IMR-90 (cell line): ENCODE data around the gene CTTN. TPM values are rescaled to one million over a fixed set of nuclear protein-coding genes. Genes with fewer than 3 reads are reported as not detected.
A peak's percentile ranks its signal among the peaks of the same experiment; 100 is the strongest.

ENCODE experiments used
- ATAC-seq: fragments of 200-7000 bp; cut with Tn5 transposase; 2 replicates; pipeline ENCODE4 v1.9.1; 2020; ENCODE audit warnings: low read depth, mild to moderate bottlenecking, moderate library complexity
- BruUV-seq: library from RNA; stranded (reverse); fragments of 400-500 nt; replicated peaks from 2 replicates; lab custom pipeline; 2021; lab: Mats Ljungman, UMichigan
- CTCF ChIA-PET: fragments of 300-600 bp; formaldehyde crosslinking; extraction: SDS; loops from one replicate; lab custom pipeline; 2021; ENCODE audit warnings: antibody characterized with exemption; lab: Yijun Ruan, JAX
- POLR2A ChIA-PET: fragments of 300-600 bp; sonication (Branson Sonifier 250); formaldehyde crosslinking; loops from one replicate; lab custom pipeline; 2022; ENCODE audit warnings: antibody characterized with exemption; ENCODE audit not compliant: unreplicated experiment; lab: Charles Lee
- DNase-seq: peaks from one replicate; pipeline ENCODE4 v3.0.0; 2013
- H2AFZ ChIP-seq: replicated peaks from 2 replicates; pipeline ENCODE3; 2013; ENCODE audit warnings: low read length, mild to moderate bottlenecking; ENCODE audit not compliant: poor library complexity
- H2AK5ac ChIP-seq: 2 replicates; pipeline ENCODE4 v1.6.1; 2013; ENCODE audit warnings: low read depth, low read length, inconsistent platforms
- H2AK9ac ChIP-seq: replicated peaks from 2 replicates; pipeline ENCODE3; 2013; ENCODE audit warnings: mild to moderate bottlenecking, low read depth, low read length, moderate library complexity; ENCODE audit not compliant: poor library complexity
- H2BK120ac ChIP-seq: 2 replicates; pipeline ENCODE4 v1.6.1; 2013; ENCODE audit warnings: low read depth, low read length, inconsistent platforms
- H2BK15ac ChIP-seq: 3 replicates; pipeline ENCODE4 v1.6.1; 2013; ENCODE audit warnings: low read depth, low read length, inconsistent platforms
- H2BK20ac ChIP-seq: 2 replicates; pipeline ENCODE4 v1.6.1; 2013; ENCODE audit warnings: low read depth, mild to moderate bottlenecking, inconsistent platforms, low read length, moderate library complexity
- H2BK5ac ChIP-seq: 2 replicates; pipeline ENCODE4 v1.6.1; 2013; ENCODE audit warnings: mild to moderate bottlenecking, low read depth, low read length, inconsistent platforms; ENCODE audit not compliant: poor library complexity, severe bottlenecking
- H3K14ac ChIP-seq: replicated peaks from 2 replicates; pipeline ENCODE4 v1.6.1; 2013; ENCODE audit warnings: low read depth, low read length, inconsistent platforms
- H3K18ac ChIP-seq: 2 replicates; pipeline ENCODE4 v1.6.1; 2013; ENCODE audit warnings: low read depth, low read length, control low read depth
- H3K23ac ChIP-seq: 2 replicates; pipeline ENCODE4 v1.6.1; 2013; ENCODE audit warnings: low read depth, low read length, inconsistent platforms
- H3K27ac ChIP-seq: 2 replicates; pipeline ENCODE4 v1.5.1; 2013; ENCODE audit warnings: mild to moderate bottlenecking, control low read depth, low read length; ENCODE audit not compliant: insufficient read depth
- H3K27me3 ChIP-seq: 2 replicates; pipeline ENCODE4 v1.6.1; 2013; ENCODE audit warnings: low read length; ENCODE audit not compliant: control insufficient read depth, insufficient read depth
- H3K36me3 ChIP-seq: 2 replicates; pipeline ENCODE4 v1.6.1; 2013; ENCODE audit warnings: low read length, mixed read lengths; ENCODE audit not compliant: control insufficient read depth, insufficient read depth
- H3K4ac ChIP-seq: 2 replicates; pipeline ENCODE4 v1.6.1; 2013; ENCODE audit warnings: low read depth, low read length, inconsistent platforms
- H3K4me1 ChIP-seq: 2 replicates; pipeline ENCODE4 v1.6.1; 2013; ENCODE audit warnings: low read length, mixed read lengths; ENCODE audit not compliant: control insufficient read depth, insufficient read depth
- H3K4me2 ChIP-seq: 2 replicates; pipeline ENCODE4 v1.6.1; 2013; ENCODE audit warnings: low read depth, mild to moderate bottlenecking, control low read depth, low read length, moderate library complexity
- H3K4me3 ChIP-seq: 2 replicates; pipeline ENCODE4 v1.5.1; 2013; ENCODE audit warnings: low read depth, mild to moderate bottlenecking, control low read depth, low read length, moderate library complexity; ENCODE audit not compliant: insufficient read depth
- H3K56ac ChIP-seq: 2 replicates; pipeline ENCODE4 v1.6.1; 2013; ENCODE audit warnings: low read length, inconsistent platforms; ENCODE audit not compliant: insufficient read depth; ENCODE audit errors: extremely low read depth
- H3K79me1 ChIP-seq, 2 experiments: 2 replicates each; pipeline ENCODE4 v1.6.1; 2013; ENCODE audit warnings: low read length in 2 of 2, inconsistent platforms in 1 of 2, low read depth in 1 of 2
- H3K9ac ChIP-seq: 2 replicates; pipeline ENCODE4 v1.6.1; 2013; ENCODE audit warnings: low read depth, low read length, control low read depth
- H3K9me1 ChIP-seq: 2 replicates; pipeline ENCODE4 v1.6.1; 2013; ENCODE audit warnings: low read length, inconsistent platforms; ENCODE audit not compliant: insufficient read depth
- H3K9me3 ChIP-seq: 2 replicates; pipeline ENCODE4 v1.6.1; 2013; ENCODE audit warnings: low read length; ENCODE audit not compliant: control insufficient read depth, insufficient read depth
- H4K20me1 ChIP-seq: 2 replicates; pipeline ENCODE4 v1.6.1; 2013; ENCODE audit warnings: low read length, inconsistent platforms; ENCODE audit not compliant: insufficient read depth
- H4K5ac ChIP-seq: 2 replicates; pipeline ENCODE4 v1.6.1; 2013; ENCODE audit warnings: mild to moderate bottlenecking, low read depth, low read length, control low read depth
- H4K8ac ChIP-seq, 2 experiments: 2 replicates each; pipeline ENCODE4 v1.6.1; 2013; ENCODE audit warnings: low read depth in 2 of 2, low read length in 2 of 2, control low read depth in 1 of 2, inconsistent platforms in 1 of 2
- H4K91ac ChIP-seq: 2 replicates; pipeline ENCODE4 v1.6.1; 2013; ENCODE audit warnings: low read depth, low read length, inconsistent platforms; ENCODE audit not compliant: insufficient read depth
- CHD1 ChIP-seq: IDR thresholded peaks from 2 replicates; pipeline ENCODE4 v1.6.1; 2012; ENCODE audit warnings: low read depth, low read length, improper control_type of control experiment
- MXI1 ChIP-seq: IDR thresholded peaks from 2 replicates; pipeline ENCODE4 v1.6.1; 2012; ENCODE audit warnings: low read depth, mild to moderate bottlenecking, low read length, moderate library complexity, borderline replicate concordance
- WGBS, 2 experiments: methylation state at CpG; one replicate each; pipeline versions ENCODE4 v1.1.5 to v1.1.7; 2013; ENCODE audit warnings: missing lambda C conversion rate in 2 of 2; ENCODE audit not compliant: insufficient read length in 1 of 2; ENCODE audit errors: extremely low coverage in 2 of 2; 5-methylcytosine and 5-hydroxymethylcytosine counted together
- dilution Hi-C: fragments of 300-500 bp; cut with HindIII; formaldehyde crosslinking; loops from one replicate; pipeline ENCODE4 v1.14.3; 2018; ENCODE audit warnings: low sequenced_read_pairs; ENCODE audit not compliant: unreplicated experiment
- in situ Hi-C: fragments of 300-500 bp; cut with MboI; formaldehyde crosslinking; loops from 3 replicates; pipeline ENCODE4 v1.14.3; 2019; ENCODE audit warnings: low sequenced_read_pairs, inconsistent platforms, mixed read lengths
- intact Hi-C: fragments of 100-400 bp; cut with micrococcal nuclease; formaldehyde crosslinking; loops from 2 replicates; pipeline ENCODE4 v1.10.0; 2022
- polyA plus RNA-seq, 3 experiments: library from polyadenylated mRNA; depleted of rRNA; stranded (reverse); fragments of >200 nt; gene quantifications; 2 replicates each; pipeline ENCODE4 v1.2.3, GENCODE V29; 2012; ENCODE audit warnings: low replicate concordance in 1 of 3
- total RNA-seq: library from RNA; depleted of rRNA; stranded (reverse); fragments of >200 nt; gene quantifications from 2 replicates; pipeline ENCODE4 v1.2.3, GENCODE V29; 2012
- TF ChIP-seq, protein P1 (sequence below): conservative IDR thresholded peaks from 2 replicates; pipeline ENCODE4 v1.5.1; 2012; ENCODE audit warnings: mild to moderate bottlenecking, low read depth, low read length, improper control_type of control experiment

Gene CTTN
- total and polyA plus RNA-seq, 2 of the 4 experiments (the other 2 are of a cell fraction), result 287 to 296 TPM

- Histone ChIP-seq H3K14ac (no peak overlapping the region), H2AFZ (no peak overlapping the region), H2BK20ac (no peak overlapping the region), H3K4me3 (no peak overlapping the region), H3K9me3 (no peaks in the 10 kb centered on the region), H4K20me1 (peaks cover 2% of the 10 kb centered on the region), H3K4me2 (no peak overlapping the region), H3K9me1 (no peaks in the 10 kb centered on the region), H3K4me1 (peaks cover 2% of the 10 kb centered on the region; the same call in 1 of the 2 replicates), H4K5ac (no peak overlapping the region), H2BK120ac (no peak overlapping the region), H3K4ac (no peak overlapping the region), H2BK15ac (no peak overlapping the region), H3K9ac (no peak overlapping the region), H3K79me1 (no peaks in the 10 kb centered on the region), H2AK9ac (no peak overlapping the region), H3K27ac (no peak overlapping the region), H2BK5ac (no peak overlapping the region), H3K56ac (no peak overlapping the region), H4K8ac (no peak overlapping the region), H4K91ac (no peak overlapping the region), H2AK5ac (no peak overlapping the region), H3K18ac (no peak overlapping the region), H3K23ac (no peak overlapping the region), H3K27me3 (peaks cover 6% of the 10 kb centered on the region), H3K36me3 (peaks cover 7% of the 10 kb centered on the region; the same call in 1 of the 2 replicates)
- TF ChIP-seq CHD1 (no peak), MXI1 (no peak)
- TF ChIP-seq, protein P1, sequence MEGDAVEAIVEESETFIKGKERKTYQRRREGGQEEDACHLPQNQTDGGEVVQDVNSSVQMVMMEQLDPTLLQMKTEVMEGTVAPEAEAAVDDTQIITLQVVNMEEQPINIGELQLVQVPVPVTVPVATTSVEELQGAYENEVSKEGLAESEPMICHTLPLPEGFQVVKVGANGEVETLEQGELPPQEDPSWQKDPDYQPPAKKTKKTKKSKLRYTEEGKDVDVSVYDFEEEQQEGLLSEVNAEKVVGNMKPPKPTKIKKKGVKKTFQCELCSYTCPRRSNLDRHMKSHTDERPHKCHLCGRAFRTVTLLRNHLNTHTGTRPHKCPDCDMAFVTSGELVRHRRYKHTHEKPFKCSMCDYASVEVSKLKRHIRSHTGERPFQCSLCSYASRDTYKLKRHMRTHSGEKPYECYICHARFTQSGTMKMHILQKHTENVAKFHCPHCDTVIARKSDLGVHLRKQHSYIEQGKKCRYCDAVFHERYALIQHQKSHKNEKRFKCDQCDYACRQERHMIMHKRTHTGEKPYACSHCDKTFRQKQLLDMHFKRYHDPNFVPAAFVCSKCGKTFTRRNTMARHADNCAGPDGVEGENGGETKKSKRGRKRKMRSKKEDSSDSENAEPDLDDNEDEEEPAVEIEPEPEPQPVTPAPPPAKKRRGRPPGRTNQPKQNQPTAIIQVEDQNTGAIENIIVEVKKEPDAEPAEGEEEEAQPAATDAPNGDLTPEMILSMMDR, result peak; percentile 16; the same call in 1 of the 2 replicates
- BruUV-seq, result no TSS peak
- ATAC-seq (no peak), DNase-seq (no peak)
- intact Hi-C loops (no loop called here), dilution Hi-C loops (no loop called here), in situ Hi-C loops (no loop called here)
- no CpG with 5 or more reads among the region's 7 CpGs for WGBS, 2 experiments
- POLR2A ChIA-PET, result no interaction called here
- CTCF ChIA-PET, result interaction anchor here (0.5 to 0.6 kb wide), 2 partner anchors 13 to 625 kb away, joined by 3 to 4 read pairs; no protein-coding TSS in a partner anchor
These were observed 72.9 kb downstream of the CTTN start for GRCh38 chr11:70471254-70471653.
